ENCODE results near the gene RIT2.

Gene RIT2

DNA sequence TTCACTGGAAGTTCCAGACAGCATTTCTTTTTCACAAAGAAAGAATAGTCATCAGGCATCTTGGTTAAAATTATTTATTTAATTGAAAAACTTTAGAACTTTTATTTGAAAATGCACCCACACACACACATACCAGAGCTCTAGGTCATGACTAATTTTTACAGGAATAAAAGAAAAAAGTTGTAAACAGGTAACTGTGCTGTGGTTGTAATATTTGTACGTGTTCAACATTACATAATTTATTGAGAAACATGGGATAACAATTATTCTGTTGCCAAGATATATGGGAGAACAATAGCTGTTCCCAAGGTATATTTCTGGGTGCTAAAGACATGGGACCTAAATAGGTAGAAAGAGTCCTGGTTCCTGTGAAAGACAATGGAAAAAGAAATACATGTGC is 104.9 kb downstream of the RIT2 start:
- no peak overlapping the region for H2AFZ ChIP-seq (ENCODE audit: low read depth)
- no peaks in the 10 kb centered on the region for H3K27me3 ChIP-seq (ENCODE audit: insufficient read depth, low read depth)
- no peaks in the 10 kb centered on the region for H4K20me1 ChIP-seq (ENCODE audit: insufficient read depth)
- no peaks in the 10 kb centered on the region for H3K36me3 ChIP-seq (ENCODE audit: insufficient read depth)
- no peaks in the 10 kb centered on the region for H3K4me1 ChIP-seq (ENCODE audit: low read depth, poor library complexity, severe bottlenecking)
- H3K9ac ChIP-seq = no peak overlapping the region
- H3K4me2 ChIP-seq = no peak overlapping the region
- H3K79me2 ChIP-seq (ENCODE audit: insufficient read depth, low read depth) = no peaks in the 10 kb centered on the region
- no peak overlapping the region for H3K4me3 ChIP-seq (IDR thresholded peaks at IDR 0.05; ENCODE audit: insufficient read depth, low read depth, low read length)
- TF ChIP-seq, protein P1, sequence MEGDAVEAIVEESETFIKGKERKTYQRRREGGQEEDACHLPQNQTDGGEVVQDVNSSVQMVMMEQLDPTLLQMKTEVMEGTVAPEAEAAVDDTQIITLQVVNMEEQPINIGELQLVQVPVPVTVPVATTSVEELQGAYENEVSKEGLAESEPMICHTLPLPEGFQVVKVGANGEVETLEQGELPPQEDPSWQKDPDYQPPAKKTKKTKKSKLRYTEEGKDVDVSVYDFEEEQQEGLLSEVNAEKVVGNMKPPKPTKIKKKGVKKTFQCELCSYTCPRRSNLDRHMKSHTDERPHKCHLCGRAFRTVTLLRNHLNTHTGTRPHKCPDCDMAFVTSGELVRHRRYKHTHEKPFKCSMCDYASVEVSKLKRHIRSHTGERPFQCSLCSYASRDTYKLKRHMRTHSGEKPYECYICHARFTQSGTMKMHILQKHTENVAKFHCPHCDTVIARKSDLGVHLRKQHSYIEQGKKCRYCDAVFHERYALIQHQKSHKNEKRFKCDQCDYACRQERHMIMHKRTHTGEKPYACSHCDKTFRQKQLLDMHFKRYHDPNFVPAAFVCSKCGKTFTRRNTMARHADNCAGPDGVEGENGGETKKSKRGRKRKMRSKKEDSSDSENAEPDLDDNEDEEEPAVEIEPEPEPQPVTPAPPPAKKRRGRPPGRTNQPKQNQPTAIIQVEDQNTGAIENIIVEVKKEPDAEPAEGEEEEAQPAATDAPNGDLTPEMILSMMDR (conservative IDR thresholded peaks at IDR 0.05; ENCODE audit: low read depth, low read length) = no peak
- no peak overlapping the region for H3K27ac ChIP-seq

DNA sequence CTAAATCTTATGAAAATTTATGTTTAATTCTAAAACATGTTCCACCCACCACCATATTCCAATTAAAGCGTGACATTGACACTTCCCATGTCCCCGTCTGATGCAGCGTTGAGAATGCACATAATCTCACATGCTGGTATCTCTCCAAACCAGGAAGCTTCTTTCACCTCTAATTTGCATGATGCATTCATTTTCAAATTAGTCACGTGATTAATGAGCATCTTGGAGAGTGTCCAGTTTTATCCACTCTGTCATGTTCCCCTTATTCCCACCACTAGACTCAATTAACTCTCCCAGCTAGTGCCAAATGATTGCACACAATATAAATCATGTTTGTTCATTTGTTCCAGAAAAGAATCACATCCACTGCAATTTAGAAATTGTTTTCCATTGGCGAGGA is 105.8 kb downstream of the RIT2 start:
- Histone ChIP-seq H3K4me1 (ENCODE audit: low read depth, poor library complexity, severe bottlenecking) (no peaks in the 10 kb centered on the region), H3K4me2 (no peak overlapping the region), H3K4me3 (IDR thresholded peaks at IDR 0.05; ENCODE audit: insufficient read depth, low read depth, low read length) (no peak overlapping the region), H3K27ac (no peak overlapping the region), H3K36me3 (ENCODE audit: insufficient read depth) (no peaks in the 10 kb centered on the region), H4K20me1 (ENCODE audit: insufficient read depth) (no peaks in the 10 kb centered on the region), H3K9ac (no peak overlapping the region), H3K27me3 (ENCODE audit: insufficient read depth, low read depth) (no peaks in the 10 kb centered on the region), H2AFZ (ENCODE audit: low read depth) (no peak overlapping the region), H3K79me2 (ENCODE audit: insufficient read depth, low read depth) (no peaks in the 10 kb centered on the region)
- TF ChIP-seq, protein P1 (conservative IDR thresholded peaks at IDR 0.05; ENCODE audit: low read depth, low read length) = no peak

DNA sequence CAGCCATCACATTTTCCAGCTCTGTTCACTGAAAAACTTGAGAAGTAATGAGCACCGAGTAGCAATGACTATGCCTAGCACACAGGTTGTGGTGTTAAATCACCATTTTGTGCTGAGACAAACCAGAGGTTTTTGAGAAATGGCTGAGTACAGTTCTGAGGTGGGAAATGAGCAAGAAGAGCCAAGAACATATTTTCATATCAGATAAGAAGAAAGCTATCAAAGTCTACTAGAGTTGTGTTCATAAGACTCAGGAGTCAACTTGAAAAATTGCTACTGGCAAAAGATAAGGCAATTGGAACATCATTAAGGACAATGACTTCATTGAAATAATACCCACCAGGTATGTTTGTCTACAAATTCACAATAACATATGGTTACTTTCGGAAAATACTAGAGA is 108.1 kb downstream of the RIT2 start:
- H3K27me3 ChIP-seq (ENCODE audit: insufficient read depth, low read depth) = no peaks in the 10 kb centered on the region
- TF ChIP-seq, protein P1 (conservative IDR thresholded peaks at IDR 0.05; ENCODE audit: low read depth, low read length) = no peak
- no peak overlapping the region for H3K4me2 ChIP-seq
- no peaks in the 10 kb centered on the region for H3K4me1 ChIP-seq (ENCODE audit: low read depth, poor library complexity, severe bottlenecking)
- H3K4me3 ChIP-seq (IDR thresholded peaks at IDR 0.05; ENCODE audit: insufficient read depth, low read depth, low read length) = no peak overlapping the region
- H3K36me3 ChIP-seq (ENCODE audit: insufficient read depth) = no peaks in the 10 kb centered on the region
- no peaks in the 10 kb centered on the region for H4K20me1 ChIP-seq (ENCODE audit: insufficient read depth)
- no peak overlapping the region for H2AFZ ChIP-seq (ENCODE audit: low read depth)
- no peak overlapping the region for H3K9ac ChIP-seq
- H3K79me2 ChIP-seq (ENCODE audit: insufficient read depth, low read depth) = no peaks in the 10 kb centered on the region
- H3K27ac ChIP-seq = no peak overlapping the region

DNA sequence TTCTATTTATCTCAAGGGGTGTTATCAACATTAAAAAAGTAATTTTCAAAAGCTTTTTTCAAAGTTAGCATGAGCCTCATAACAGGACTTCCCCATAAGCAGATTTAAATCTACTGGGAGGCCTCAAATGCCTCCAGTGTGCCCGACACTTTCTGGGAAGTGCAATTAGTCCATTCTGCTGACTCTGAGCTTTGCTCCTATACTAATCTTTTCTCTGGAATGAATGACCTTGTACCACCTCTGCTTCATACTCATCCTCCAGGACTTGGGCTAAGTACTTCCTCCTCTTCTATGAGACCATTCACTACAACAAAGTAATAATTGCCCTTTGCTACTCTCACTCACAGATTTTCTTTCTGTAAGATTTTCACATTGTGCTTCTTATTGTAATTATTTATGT is 111.1 kb downstream of the RIT2 start:
- Histone ChIP-seq H3K79me2 (ENCODE audit: insufficient read depth, low read depth) (no peaks in the 10 kb centered on the region), H3K4me2 (no peak overlapping the region), H2AFZ (ENCODE audit: low read depth) (no peak overlapping the region), H3K27ac (no peak overlapping the region), H3K27me3 (ENCODE audit: insufficient read depth, low read depth) (no peaks in the 10 kb centered on the region), H3K36me3 (ENCODE audit: insufficient read depth) (no peaks in the 10 kb centered on the region), H3K9ac (no peak overlapping the region), H3K4me3 (IDR thresholded peaks at IDR 0.05; ENCODE audit: insufficient read depth, low read depth, low read length) (no peak overlapping the region), H4K20me1 (ENCODE audit: insufficient read depth) (no peaks in the 10 kb centered on the region), H3K4me1 (ENCODE audit: low read depth, poor library complexity, severe bottlenecking) (peaks cover 6% of the 10 kb centered on the region)
- TF ChIP-seq, protein P1 (conservative IDR thresholded peaks at IDR 0.05; ENCODE audit: low read depth, low read length) = no peak

All from KMS-11 (cell line).